Pancreas (tissue), 10 donors: ENCODE measurements around the gene GORAB. TPM values are rescaled to one million over a fixed set of nuclear protein-coding genes. Genes with fewer than 3 reads are reported as not detected.

ENCODE experiments used
- ATAC-seq, 4 donors: fragments of 200-7000 bp; cut with Tn5 transposase; one replicate each; pipeline versions ENCODE4 v1.8.0 to v1.9.1; 2020; ENCODE audit warnings: mild to moderate bottlenecking in 4 of 4, moderate library complexity in 4 of 4
- DNase-seq, 6 donors: peaks; one replicate each; pipeline ENCODE4 v3.0.0-alpha.2; 2020
- FAIRE-seq: peaks from 2 replicates; lab custom pipeline; 2012; peaks lifted over from hg19 to GRCh38; lab: Jason Lieb, UNC
- H3K27ac ChIP-seq, 4 donors: fragments of 200-600 bp; sonication (generic); 1 replicate in 3 of 4; 2 replicates in 1 of 4; pipeline versions ENCODE4 v1.5.0 to v1.8.0; 2020
- H3K27me3 ChIP-seq, 4 donors: fragments of 200-600 bp; one replicate each; pipeline ENCODE4 v1.8.0; 2021
- H3K36me3 ChIP-seq, 3 donors: fragments of 200-600 bp; sonication (generic) in 1 of 3; one replicate each; pipeline versions ENCODE4 v1.5.0 to v1.8.0; 2020 to 2021
- H3K4me1 ChIP-seq, 3 donors: fragments of 200-600 bp; one replicate each; pipeline ENCODE4 v1.8.0; 2021
- H3K4me3 ChIP-seq, 4 donors: fragments of 200-600 bp; sonication (generic) in 2 of 4; one replicate each; pipeline versions ENCODE4 v1.5.0 to v1.8.0; 2020 to 2021
- H3K9me3 ChIP-seq, 4 donors: fragments of 200-600 bp; one replicate each; pipeline ENCODE4 v1.8.0; 2021
- WGBS, 2 donors: extraction: QIAGEN DNeasy Blood & Tissue Kit; methylation state at CpG; one replicate each; pipeline ENCODE4 v1.1.7; 2013; 5-methylcytosine and 5-hydroxymethylcytosine counted together
- intact Hi-C, 3 donors: fragments of 100-400 bp; cut with DNase I; formaldehyde crosslinking; loops; one replicate each; pipeline versions ENCODE4 v1.11.1 to v1.14.2; 2022
- polyA plus RNA-seq, 2 donors: library from polyadenylated mRNA; stranded (reverse); fragments of 200-250 nt; gene quantifications; one replicate each; pipeline ENCODE4 v1.2.3, GENCODE V29; 2013
- total RNA-seq, 6 donors: library from RNA; stranded (reverse); fragmentation: NEBNext Ultra II Directional in 4 of 6; extraction: Animal tissue kit (Norgen Biotek cat#: 25700) in 4 of 6; gene quantifications; one replicate each; pipeline versions ENCODE4 v1.2.1 to v1.2.4, GENCODE V29; 2021 to 2023
- TF ChIP-seq, protein P1 (sequence below), 4 donors: fragments of 200-600 bp; sonication (generic) in 3 of 4; IDR thresholded peaks; one replicate each; pipeline versions ENCODE4 v1.5.0 to v1.8.0; 2021; ENCODE audit warnings: antibody characterized with exemption in 4 of 4
- donor health status: healthy with polysubstance abuse.
- donor health status: DM: no; HTN: no; CAD: no; lungs with moderate emphysema.
- donor health status: DM: no; HTN: no; CAD: no.
- donor health status: control.
- donor health status: control.
- donor health status: Bipolar disorder and iron deficiency.
- donor health status: DM: yes; HTN: yes; CAD: no.
- donor health status: DM: no; HTN: no; CAD: no.
- donor health status: DM: no; HTN: no; CAD: no.
- donor health status: DM: yes; HTN: yes; CAD: no.

The GORAB gene
- total and polyA plus RNA-seq, 8 donors = 4.5 to 17.3 (median 6.9) TPM

DNA sequence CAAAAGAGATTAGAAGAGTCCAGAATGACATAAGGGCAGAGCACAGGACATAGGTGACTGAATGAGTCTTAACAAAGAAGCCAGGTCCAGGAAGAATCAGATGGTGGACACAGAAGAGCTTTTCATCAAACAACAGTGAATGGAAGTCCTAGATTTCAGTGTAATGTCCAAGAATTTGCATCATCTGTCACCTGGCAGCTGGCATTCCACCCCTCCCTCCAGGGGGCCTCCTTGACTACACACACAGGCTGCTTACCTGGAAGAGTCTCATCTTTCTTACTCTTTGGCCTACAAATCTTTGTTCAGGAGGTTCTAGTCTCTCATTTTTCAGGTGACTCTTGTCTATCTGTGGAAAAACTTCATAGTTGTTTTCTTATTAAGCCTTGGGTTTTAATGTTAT, 36.2 kb downstream of the GORAB start:
- ATAC-seq (no peak), DNase-seq (no peak), FAIRE-seq (no peak)
- intact Hi-C loops = no loop called here
- TF ChIP-seq, protein P1, sequence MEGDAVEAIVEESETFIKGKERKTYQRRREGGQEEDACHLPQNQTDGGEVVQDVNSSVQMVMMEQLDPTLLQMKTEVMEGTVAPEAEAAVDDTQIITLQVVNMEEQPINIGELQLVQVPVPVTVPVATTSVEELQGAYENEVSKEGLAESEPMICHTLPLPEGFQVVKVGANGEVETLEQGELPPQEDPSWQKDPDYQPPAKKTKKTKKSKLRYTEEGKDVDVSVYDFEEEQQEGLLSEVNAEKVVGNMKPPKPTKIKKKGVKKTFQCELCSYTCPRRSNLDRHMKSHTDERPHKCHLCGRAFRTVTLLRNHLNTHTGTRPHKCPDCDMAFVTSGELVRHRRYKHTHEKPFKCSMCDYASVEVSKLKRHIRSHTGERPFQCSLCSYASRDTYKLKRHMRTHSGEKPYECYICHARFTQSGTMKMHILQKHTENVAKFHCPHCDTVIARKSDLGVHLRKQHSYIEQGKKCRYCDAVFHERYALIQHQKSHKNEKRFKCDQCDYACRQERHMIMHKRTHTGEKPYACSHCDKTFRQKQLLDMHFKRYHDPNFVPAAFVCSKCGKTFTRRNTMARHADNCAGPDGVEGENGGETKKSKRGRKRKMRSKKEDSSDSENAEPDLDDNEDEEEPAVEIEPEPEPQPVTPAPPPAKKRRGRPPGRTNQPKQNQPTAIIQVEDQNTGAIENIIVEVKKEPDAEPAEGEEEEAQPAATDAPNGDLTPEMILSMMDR (IDR thresholded peaks at IDR 0.05) = no peak
- H3K4me3 ChIP-seq = no peak overlapping the region
- H3K27me3 ChIP-seq = no peaks in the 10 kb centered on the region
- H3K27ac ChIP-seq = no peak overlapping the region
- no peaks in the 10 kb centered on the region for H3K36me3 ChIP-seq
- H3K9me3 ChIP-seq = no peaks in the 10 kb centered on the region
- H3K4me1 ChIP-seq = peaks cover 0 to 2% (median 0%) of the 10 kb centered on the region in 3 donors

DNA sequence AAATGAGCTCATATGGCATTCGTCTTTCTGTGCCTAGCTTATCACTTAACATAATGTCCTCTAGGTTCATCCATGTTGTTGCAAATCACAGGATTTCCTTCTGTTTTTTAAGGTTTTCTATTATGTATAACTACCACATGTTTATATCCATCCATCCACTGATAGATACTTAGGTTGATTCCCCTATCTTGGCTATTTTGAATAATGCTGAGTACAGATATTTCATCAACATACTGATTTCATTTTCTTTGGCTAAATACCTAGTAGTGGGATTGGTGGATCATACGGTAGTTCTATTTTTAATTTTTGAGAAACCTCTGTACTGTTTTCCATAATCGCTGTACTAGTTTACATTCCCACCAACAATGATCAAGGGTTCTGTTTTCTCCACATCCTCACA, 45.0 kb downstream of the GORAB start:
- TF ChIP-seq, protein P1 (IDR thresholded peaks at IDR 0.05) = no peak
- DNase-seq (no peak), ATAC-seq (no peak), FAIRE-seq (no peak)
- Histone ChIP-seq H3K27ac (no peak overlapping the region), H3K4me1 (no peaks in the 10 kb centered on the region), H3K4me3 (no peak overlapping the region), H3K36me3 (no peaks in the 10 kb centered on the region), H3K27me3 (no peaks in the 10 kb centered on the region), H3K9me3 (no peaks in the 10 kb centered on the region)
- intact Hi-C loops = loop anchor here in 1 of 3 donors (10.0 kb wide), 1 partner anchor 58 kb away; no protein-coding TSS in a partner anchor
- 65 to 79% methylated on average over 3 of the region's 3 CpGs for WGBS, 2 donors

DNA sequence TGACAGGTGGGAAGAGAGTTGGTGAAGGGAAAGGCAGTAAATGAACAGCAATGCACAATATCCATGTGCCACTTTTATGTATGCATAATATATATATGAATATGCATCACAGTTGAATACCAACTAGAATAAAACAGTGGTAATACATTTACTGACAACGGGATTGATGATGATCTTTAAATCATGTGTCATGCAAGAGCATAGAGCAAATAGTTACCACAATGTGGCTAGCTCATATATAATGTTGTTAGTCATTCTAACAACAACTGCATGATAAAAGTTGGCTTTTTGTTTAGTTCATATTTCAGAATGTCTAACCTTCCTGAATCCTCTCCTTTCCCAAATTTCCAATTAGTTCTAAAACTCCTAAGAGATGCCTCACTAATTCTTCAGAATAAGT, 46.4 kb downstream of the GORAB start:
- TF ChIP-seq, protein P1 (IDR thresholded peaks at IDR 0.05) = no peak
- DNase-seq (no peak), FAIRE-seq (no peak), ATAC-seq (no peak)
- no peak overlapping the region for H3K27ac ChIP-seq
- H3K27me3 ChIP-seq = no peaks in the 10 kb centered on the region
- 36 to 42% methylated on average over 1 of the region's 1 CpG for WGBS, 2 donors
- no peaks in the 10 kb centered on the region for H3K36me3 ChIP-seq
- no peaks in the 10 kb centered on the region for H3K9me3 ChIP-seq
- intact Hi-C loops = loop anchor here in 1 of 3 donors (10.0 kb wide), 1 partner anchor 56 kb away; no protein-coding TSS in a partner anchor
- H3K4me1 ChIP-seq = no peaks in the 10 kb centered on the region
- no peak overlapping the region for H3K4me3 ChIP-seq

DNA sequence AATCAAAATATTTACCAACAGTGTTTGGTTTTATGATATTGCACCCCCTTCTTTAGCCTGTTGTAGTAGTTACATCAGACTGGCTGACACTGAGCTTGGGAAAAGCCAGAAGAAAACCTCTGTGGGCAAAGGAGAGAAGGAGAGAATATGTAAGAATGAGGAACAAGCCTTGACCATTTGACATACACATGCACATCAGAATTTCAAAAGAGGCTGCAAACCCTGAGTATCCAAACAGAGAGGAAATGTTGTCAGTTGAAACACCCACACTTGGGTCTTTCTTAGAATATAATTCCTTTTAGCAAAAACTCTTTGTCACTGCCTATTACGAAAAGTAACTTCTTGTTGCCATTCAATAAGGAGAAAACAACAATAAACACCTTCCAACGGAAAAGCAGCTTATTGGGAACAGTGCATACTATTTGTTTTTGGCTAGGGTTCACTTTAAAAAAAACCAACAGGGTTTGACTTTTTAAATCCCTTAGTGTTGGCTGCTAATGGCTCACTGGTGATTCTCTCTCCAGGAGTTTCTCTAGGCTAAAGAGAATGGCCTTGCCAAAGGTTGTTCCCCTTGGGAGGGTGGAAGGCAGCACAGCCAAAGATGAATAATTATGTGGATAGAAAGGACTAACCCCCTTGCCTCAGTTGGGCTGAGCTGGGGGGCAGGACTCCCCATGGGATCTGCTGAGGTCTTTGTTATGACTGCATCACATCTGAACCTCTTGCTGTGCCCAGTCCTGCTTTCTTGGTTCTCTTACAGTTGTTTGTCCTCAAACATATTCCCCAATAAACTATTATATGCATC, 48.9 kb downstream of the GORAB start:
- intact Hi-C loops = no loop called here
- FAIRE-seq (no peak), ATAC-seq (no peak), DNase-seq (no peak)
- Histone ChIP-seq H3K9me3 (no peaks in the 10 kb centered on the region), H3K27me3 (no peaks in the 10 kb centered on the region), H3K4me1 (no peaks in the 10 kb centered on the region), H3K27ac (no peak overlapping the region), H3K36me3 (no peaks in the 10 kb centered on the region), H3K4me3 (no peak overlapping the region)
- WGBS, 2 donors = 33 to 54% methylated on average over 2 of the region's 2 CpGs
- TF ChIP-seq, protein P1 (IDR thresholded peaks at IDR 0.05) = no peak

DNA sequence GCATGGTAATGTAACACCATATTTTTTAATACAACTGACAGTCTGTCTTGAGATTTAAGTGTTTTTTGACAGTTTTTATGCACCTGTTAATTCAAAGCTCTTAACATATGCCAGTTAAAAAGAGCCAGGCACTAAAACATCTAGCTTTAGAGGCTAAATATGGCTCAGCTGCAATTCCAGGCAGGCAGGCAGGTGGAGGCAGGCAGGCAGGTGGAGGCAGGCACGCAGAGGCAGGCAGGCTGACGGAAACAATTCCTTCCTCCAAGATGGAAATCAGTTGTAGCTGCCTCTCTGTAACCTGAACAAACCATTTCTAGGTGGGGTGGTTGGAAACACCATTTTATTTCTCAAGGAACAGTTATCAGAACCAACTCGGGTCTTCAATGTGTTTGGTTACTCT, 51.2 kb downstream of the GORAB start:
- no peaks in the 10 kb centered on the region for H3K27me3 ChIP-seq
- WGBS, 2 donors = 62 to 67% methylated on average over 3 of the region's 3 CpGs
- H3K27ac ChIP-seq = no peak overlapping the region
- H3K4me1 ChIP-seq = no peaks in the 10 kb centered on the region
- no peak for FAIRE-seq
- TF ChIP-seq, protein P1 (IDR thresholded peaks at IDR 0.05) = no peak
- intact Hi-C loops = no loop called here
- no peak for DNase-seq
- H3K4me3 ChIP-seq = no peak overlapping the region
- no peaks in the 10 kb centered on the region for H3K36me3 ChIP-seq
- no peak for ATAC-seq
- no peaks in the 10 kb centered on the region for H3K9me3 ChIP-seq
